ENCODE data around the gene FAHD1.

FAHD1 gene

GRCh38 chr16:1782408-1783264 lies 44.4 kb upstream of the FAHD1 start, which contains the start of the genes NUBP2 and SPSB3:
TSS of gene NUBP2 (plus strand) at chr16:1782960. CDS start at chr16:1783021, 61 bp downstream.
TSS of gene SPSB3 (minus strand) at chr16:1782571. CDS start at chr16:1781483, 1,088 bp downstream.
- Histone ChIP-seq H3K9me3 (ENCODE audit: control insufficient read depth, insufficient read depth, low read length) (no peaks in the 10 kb centered on the region), H3K4me3 (ENCODE audit: low read length) (peak within 1 kb of the TSS; percentile 92), H3K4me1 (ENCODE audit: control insufficient read depth, insufficient read depth, low read length) (no peaks in the 10 kb centered on the region), H3K27me3 (ENCODE audit: control insufficient read depth, insufficient read depth, low read length) (no peaks in the 10 kb centered on the region), H3K27ac (ENCODE audit: low read length) (no peak within 1 kb of the TSS), H3K36me3 (ENCODE audit: control insufficient read depth, insufficient read depth, low read length) (peaks cover 22% of the 10 kb centered on the region)
- DNase-seq (ENCODE audit: low read depth, low spot score): peak; percentile 100
- whole genome bisulfite sequencing (ENCODE audit: insufficient coverage, insufficient read length): no CpG with 5 or more reads among the region's 102 CpGs

GRCh38 chr16:1784977-1785845 lies 41.8 kb upstream of the FAHD1 start:
- WGBS (ENCODE audit: insufficient coverage, insufficient read length): no CpG with 5 or more reads among the region's 26 CpGs
- H3K36me3 ChIP-seq (ENCODE audit: control insufficient read depth, insufficient read depth, low read length): peaks cover 28% of the 10 kb centered on the region

GRCh38 chr16:1785846-1786170 lies 41.2 kb upstream of the FAHD1 start:
- no peak overlapping the region for H3K4me3 ChIP-seq (ENCODE audit: low read length)
- WGBS (ENCODE audit: insufficient coverage, insufficient read length): no CpG with 5 or more reads among the region's 14 CpGs
- H3K27me3 ChIP-seq (ENCODE audit: control insufficient read depth, insufficient read depth, low read length): no peaks in the 10 kb centered on the region
- peaks cover 31% of the 10 kb centered on the region for H3K36me3 ChIP-seq (ENCODE audit: control insufficient read depth, insufficient read depth, low read length)
- no peak for DNase-seq (ENCODE audit: low read depth, low spot score)
- H3K27ac ChIP-seq (ENCODE audit: low read length): no peak overlapping the region
- H3K4me1 ChIP-seq (ENCODE audit: control insufficient read depth, insufficient read depth, low read length): no peaks in the 10 kb centered on the region
- H3K9me3 ChIP-seq (ENCODE audit: control insufficient read depth, insufficient read depth, low read length): no peaks in the 10 kb centered on the region

More at GRCh38 chr16:1784977-1785845, 41.8 kb upstream of the FAHD1 start:
- no peak overlapping the region for H3K4me3 ChIP-seq (ENCODE audit: low read length)
- H3K4me1 ChIP-seq (ENCODE audit: control insufficient read depth, insufficient read depth, low read length): no peaks in the 10 kb centered on the region
- H3K27me3 ChIP-seq (ENCODE audit: control insufficient read depth, insufficient read depth, low read length): no peaks in the 10 kb centered on the region
- DNase-seq (ENCODE audit: low read depth, low spot score): no peak
- no peak overlapping the region for H3K27ac ChIP-seq (ENCODE audit: low read length)
- no peaks in the 10 kb centered on the region for H3K9me3 ChIP-seq (ENCODE audit: control insufficient read depth, insufficient read depth, low read length)

GRCh38 chr16:1786242-1787055 lies 40.6 kb upstream of the FAHD1 start:
- no peak for DNase-seq (ENCODE audit: low read depth, low spot score)
- Histone ChIP-seq H3K9me3 (ENCODE audit: control insufficient read depth, insufficient read depth, low read length) (no peaks in the 10 kb centered on the region), H3K4me3 (ENCODE audit: low read length) (no peak overlapping the region), H3K27me3 (ENCODE audit: control insufficient read depth, insufficient read depth, low read length) (no peaks in the 10 kb centered on the region), H3K27ac (ENCODE audit: low read length) (no peak overlapping the region), H3K36me3 (ENCODE audit: control insufficient read depth, insufficient read depth, low read length) (peaks cover 31% of the 10 kb centered on the region), H3K4me1 (ENCODE audit: control insufficient read depth, insufficient read depth, low read length) (no peaks in the 10 kb centered on the region)
- no CpG with 5 or more reads among the region's 51 CpGs for WGBS (ENCODE audit: insufficient coverage, insufficient read length)

- Histone ChIP-seq H3K4me3 (ENCODE audit: low read length) (no peak overlapping the region), H3K36me3 (ENCODE audit: control insufficient read depth, insufficient read depth, low read length) (peaks cover 31% of the 10 kb centered on the region), H3K27ac (ENCODE audit: low read length) (no peak overlapping the region), H3K27me3 (ENCODE audit: control insufficient read depth, insufficient read depth, low read length) (no peaks in the 10 kb centered on the region), H3K9me3 (ENCODE audit: control insufficient read depth, insufficient read depth, low read length) (no peaks in the 10 kb centered on the region), H3K4me1 (ENCODE audit: control insufficient read depth, insufficient read depth, low read length) (no peaks in the 10 kb centered on the region)
- no CpG with 5 or more reads among the region's 6 CpGs for WGBS (ENCODE audit: insufficient coverage, insufficient read length)
- no peak for DNase-seq (ENCODE audit: low read depth, low spot score)
These were observed 40.0 kb upstream of the FAHD1 start for GRCh38 chr16:1787056-1787321.

GRCh38 chr16:1787322-1788094 lies 39.5 kb upstream of the FAHD1 start:
- H3K9me3 ChIP-seq (ENCODE audit: control insufficient read depth, insufficient read depth, low read length): no peaks in the 10 kb centered on the region
- no peaks in the 10 kb centered on the region for H3K27me3 ChIP-seq (ENCODE audit: control insufficient read depth, insufficient read depth, low read length)
- no CpG with 5 or more reads among the region's 44 CpGs for WGBS (ENCODE audit: insufficient coverage, insufficient read length)
- peaks cover 31% of the 10 kb centered on the region for H3K36me3 ChIP-seq (ENCODE audit: control insufficient read depth, insufficient read depth, low read length)
- H3K27ac ChIP-seq (ENCODE audit: low read length): no peak overlapping the region
- no peak for DNase-seq (ENCODE audit: low read depth, low spot score)
- H3K4me1 ChIP-seq (ENCODE audit: control insufficient read depth, insufficient read depth, low read length): no peaks in the 10 kb centered on the region
- H3K4me3 ChIP-seq (ENCODE audit: low read length): no peak overlapping the region

GRCh38 chr16:1788095-1788707 lies 38.8 kb upstream of the FAHD1 start:
- Histone ChIP-seq H3K27ac (ENCODE audit: low read length) (no peak overlapping the region), H3K9me3 (ENCODE audit: control insufficient read depth, insufficient read depth, low read length) (no peaks in the 10 kb centered on the region), H3K4me1 (ENCODE audit: control insufficient read depth, insufficient read depth, low read length) (no peaks in the 10 kb centered on the region; the same call in 1 of the 2 replicates), H3K27me3 (ENCODE audit: control insufficient read depth, insufficient read depth, low read length) (no peaks in the 10 kb centered on the region), H3K36me3 (ENCODE audit: control insufficient read depth, insufficient read depth, low read length) (peaks cover 31% of the 10 kb centered on the region), H3K4me3 (ENCODE audit: low read length) (no peak overlapping the region)
- no peak for DNase-seq (ENCODE audit: low read depth, low spot score)
- no CpG with 5 or more reads among the region's 38 CpGs for WGBS (ENCODE audit: insufficient coverage, insufficient read length)

- Histone ChIP-seq H3K36me3 (ENCODE audit: control insufficient read depth, insufficient read depth, low read length) (peaks cover 31% of the 10 kb centered on the region), H3K27ac (ENCODE audit: low read length) (no peak overlapping the region), H3K4me3 (ENCODE audit: low read length) (no peak overlapping the region), H3K9me3 (ENCODE audit: control insufficient read depth, insufficient read depth, low read length) (no peaks in the 10 kb centered on the region), H3K27me3 (ENCODE audit: control insufficient read depth, insufficient read depth, low read length) (no peaks in the 10 kb centered on the region), H3K4me1 (ENCODE audit: control insufficient read depth, insufficient read depth, low read length) (no peaks in the 10 kb centered on the region; the same call in 1 of the 2 replicates)
- no peak for DNase-seq (ENCODE audit: low read depth, low spot score)
- WGBS (ENCODE audit: insufficient coverage, insufficient read length): no CpG with 5 or more reads among the region's 19 CpGs
These were observed 38.3 kb upstream of the FAHD1 start for GRCh38 chr16:1788708-1789100.

- no peak overlapping the region for H3K4me3 ChIP-seq (ENCODE audit: low read length)
These were observed 37.4 kb upstream of the FAHD1 start for GRCh38 chr16:1789643-1790045.

More at GRCh38 chr16:1789643-1790045, 37.4 kb upstream of the FAHD1 start:
- peaks cover 31% of the 10 kb centered on the region for H3K36me3 ChIP-seq (ENCODE audit: control insufficient read depth, insufficient read depth, low read length)
- H3K27ac ChIP-seq (ENCODE audit: low read length): no peak overlapping the region
- DNase-seq (ENCODE audit: low read depth, low spot score): no peak
- H3K27me3 ChIP-seq (ENCODE audit: control insufficient read depth, insufficient read depth, low read length): no peaks in the 10 kb centered on the region
- H3K4me1 ChIP-seq (ENCODE audit: control insufficient read depth, insufficient read depth, low read length): no peaks in the 10 kb centered on the region; the same call in 1 of the 2 replicates
- H3K9me3 ChIP-seq (ENCODE audit: control insufficient read depth, insufficient read depth, low read length): no peaks in the 10 kb centered on the region
- no CpG with 5 or more reads among the region's 25 CpGs for WGBS (ENCODE audit: insufficient coverage, insufficient read length)

All from iPS DF 6.9 (cell line).